ENCODE measurements around the gene BATF. TPM values are rescaled to one million over a fixed set of nuclear protein-coding genes. Genes with fewer than 3 reads are reported as not detected.

Gene BATF
- polyA plus RNA-seq, 1 donor from 2014 or later, result not detected

GRCh38 chr14:75519826-75520728 is 2.2 kb upstream of the BATF start:
- Histone ChIP-seq H3K36me3 (ENCODE audit: insufficient read depth, low read length) (no peaks in the 10 kb centered on the region), H3K4me2 (ENCODE audit: low read length) (no peak overlapping the region), H3K27ac (ENCODE audit: low read length) (no peak overlapping the region), H3F3A (ENCODE audit: insufficient read depth, low read length, poor library complexity, severe bottlenecking) (no peaks in the 10 kb centered on the region), H3K9me2 (ENCODE audit: insufficient read depth, low read length) (no peaks in the 10 kb centered on the region), H3K9me3 (ENCODE audit: low read length) (no peaks in the 10 kb centered on the region), H3K27me3 (ENCODE audit: insufficient read depth, low read depth, low read length) (no peaks in the 10 kb centered on the region), H4K20me1 (ENCODE audit: insufficient read depth) (no peaks in the 10 kb centered on the region), H3K4me3 (ENCODE audit: low read length) (no peak overlapping the region), H2AFZ (ENCODE audit: low read depth, low read length) (no peak overlapping the region), H3K79me2 (replicated peaks; ENCODE audit: insufficient read depth, low read length) (no peaks in the 10 kb centered on the region), H3K9ac (ENCODE audit: low read length) (no peak overlapping the region)
- TF ChIP-seq TAF1 (IDR thresholded peaks at IDR 0.05; ENCODE audit: low read depth) (no peak), CTCF (IDR thresholded peaks at IDR 0.05; ENCODE audit: poor library complexity, severe bottlenecking) (no peak), EP300 (conservative IDR thresholded peaks at IDR 0.05; ENCODE audit: poor library complexity, severe bottlenecking) (no peak), RAD21 (conservative IDR thresholded peaks at IDR 0.05) (no peak), REST (IDR thresholded peaks at IDR 0.05; ENCODE audit: borderline replicate concordance) (no peak), SMC3 (conservative IDR thresholded peaks at IDR 0.05; ENCODE audit: poor library complexity) (no peak), EZH2 (IDR thresholded peaks at IDR 0.05; ENCODE audit: borderline replicate concordance, insufficient read depth, low read length, poor library complexity, severe bottlenecking) (no peak), POLR2AphosphoS5 (IDR thresholded peaks at IDR 0.05) (no peak), MXI1 (conservative IDR thresholded peaks at IDR 0.05; ENCODE audit: poor library complexity, severe bottlenecking) (no peak)

- Histone ChIP-seq H4K20me1 (ENCODE audit: insufficient read depth) (no peaks in the 10 kb centered on the region), H3K4me2 (ENCODE audit: low read length) (no peak overlapping the region), H3K36me3 (ENCODE audit: insufficient read depth, low read length) (no peaks in the 10 kb centered on the region), H3K79me2 (replicated peaks; ENCODE audit: insufficient read depth, low read length) (no peaks in the 10 kb centered on the region), H3K9me3 (ENCODE audit: low read length) (no peaks in the 10 kb centered on the region), H3K27ac (ENCODE audit: low read length) (no peak overlapping the region), H3F3A (ENCODE audit: insufficient read depth, low read length, poor library complexity, severe bottlenecking) (no peaks in the 10 kb centered on the region), H3K4me3 (ENCODE audit: low read length) (no peak overlapping the region), H3K9me2 (ENCODE audit: insufficient read depth, low read length) (no peaks in the 10 kb centered on the region), H2AFZ (ENCODE audit: low read depth, low read length) (no peak overlapping the region), H3K9ac (ENCODE audit: low read length) (no peak overlapping the region), H3K27me3 (ENCODE audit: insufficient read depth, low read depth, low read length) (no peaks in the 10 kb centered on the region)
- no peak for TF ChIP-seq RAD21 (conservative IDR thresholded peaks at IDR 0.05)
- no peak for TF ChIP-seq SMC3 (conservative IDR thresholded peaks at IDR 0.05; ENCODE audit: poor library complexity)
- no peak for TF ChIP-seq POLR2AphosphoS5 (IDR thresholded peaks at IDR 0.05)
- no peak for TF ChIP-seq EZH2 (IDR thresholded peaks at IDR 0.05; ENCODE audit: borderline replicate concordance, insufficient read depth, low read length, poor library complexity, severe bottlenecking)
- no peak for TF ChIP-seq REST (IDR thresholded peaks at IDR 0.05; ENCODE audit: borderline replicate concordance)
- no peak for TF ChIP-seq EP300 (conservative IDR thresholded peaks at IDR 0.05; ENCODE audit: poor library complexity, severe bottlenecking)
- no peak for TF ChIP-seq TAF1 (IDR thresholded peaks at IDR 0.05; ENCODE audit: low read depth)
- no peak for TF ChIP-seq CTCF (IDR thresholded peaks at IDR 0.05; ENCODE audit: poor library complexity, severe bottlenecking)
- no peak for TF ChIP-seq MXI1 (conservative IDR thresholded peaks at IDR 0.05; ENCODE audit: poor library complexity, severe bottlenecking)
These were observed 1.4 kb upstream of the BATF start for GRCh38 chr14:75520852-75521251.
